Smooth muscle cell (in vitro differentiated cells): Measurements from ENCODE around the gene TANC1. TPM values are rescaled to one million over a fixed set of nuclear protein-coding genes. Genes with fewer than 3 reads are reported as not detected.

Experiments
- DNase-seq: peaks from one replicate; lab custom pipeline; 2025; ENCODE audit not compliant: unreplicated experiment; lab: John Stamatoyannopoulos, UW
- H2AFZ ChIP-seq: fragments of 200-600 bp; sonication (generic); 2 replicates; pipeline ENCODE4 v1.6.0; 2016; ENCODE audit warnings: antibody characterized with exemption, low read depth, mild to moderate bottlenecking
- H3F3A ChIP-seq: fragments of 200-600 bp; sonication (generic); 2 replicates; pipeline ENCODE4 v1.6.0; 2017; ENCODE audit warnings: antibody characterized with exemption, low read depth
- H3K27ac ChIP-seq: fragments of 200-600 bp; sonication (generic); 2 replicates; pipeline ENCODE4 v1.5.1; 2016; ENCODE audit warnings: low read depth, mild to moderate bottlenecking
- H3K27me3 ChIP-seq: fragments of 200-600 bp; sonication (generic); 2 replicates; pipeline ENCODE4 v1.6.1; 2016; ENCODE audit warnings: low read depth, mild to moderate bottlenecking
- H3K36me3 ChIP-seq: fragments of 200-600 bp; sonication (generic); 2 replicates; pipeline ENCODE4 v1.5.1; 2016; ENCODE audit warnings: low read depth
- H3K4me1 ChIP-seq: fragments of 200-600 bp; sonication (generic); 2 replicates; pipeline ENCODE4 v1.5.1; 2016; ENCODE audit warnings: low read depth
- H3K4me2 ChIP-seq: fragments of 200-600 bp; sonication (generic); 2 replicates; pipeline ENCODE4 v1.6.0; 2016; ENCODE audit warnings: mild to moderate bottlenecking
- H3K4me3 ChIP-seq: fragments of 200-600 bp; sonication (generic); 2 replicates; pipeline ENCODE4 v1.5.1; 2016; ENCODE audit warnings: mild to moderate bottlenecking
- H3K79me2 ChIP-seq: fragments of 200-600 bp; sonication (generic); 2 replicates; pipeline ENCODE4 v1.6.0; 2016; ENCODE audit warnings: low read depth, mild to moderate bottlenecking
- H3K9ac ChIP-seq: fragments of 200-600 bp; sonication (generic); 2 replicates; pipeline ENCODE4 v1.6.0; 2016; ENCODE audit warnings: low read depth
- H3K9me3 ChIP-seq: fragments of 200-600 bp; sonication (generic); replicated peaks from 2 replicates; pipeline ENCODE4 v1.5.1; 2016; ENCODE audit warnings: low read depth
- H4K20me1 ChIP-seq: fragments of 200-600 bp; sonication (generic); 2 replicates; pipeline ENCODE4 v1.6.0; 2016; ENCODE audit warnings: low read depth
- WGBS: methylation state at CpG from one replicate; pipeline ENCODE4 v1.1.7; 2016; ENCODE audit warnings: low lambda C conversion rate; 5-methylcytosine and 5-hydroxymethylcytosine counted together
- polyA plus RNA-seq: library from polyadenylated mRNA; unstranded; fragments of >200 nt; fragmentation: Nextera tagmentation; extraction: Ambion mirVana; gene quantifications from 2 replicates; pipeline ENCODE4 v1.2.1, GENCODE V29; 2016
- total RNA-seq: library from RNA; depleted of rRNA; stranded (reverse); fragments of >200 nt; gene quantifications from 2 replicates; pipeline ENCODE4 v1.2.3, GENCODE V29; 2014
- TF ChIP-seq, protein P1 (sequence below): fragments of 200-600 bp; sonication (generic); IDR thresholded peaks from 2 replicates; pipeline ENCODE4 v1.5.1; 2017; ENCODE audit warnings: borderline replicate concordance, mild to moderate bottlenecking, antibody characterized with exemption; ENCODE audit not compliant: insufficient read depth, poor library complexity, severe bottlenecking

The TANC1 gene
- total and polyA plus RNA-seq, 2 experiments from 2014 or later = 9.1 to 30.8 TPM

- TF ChIP-seq, protein P1, sequence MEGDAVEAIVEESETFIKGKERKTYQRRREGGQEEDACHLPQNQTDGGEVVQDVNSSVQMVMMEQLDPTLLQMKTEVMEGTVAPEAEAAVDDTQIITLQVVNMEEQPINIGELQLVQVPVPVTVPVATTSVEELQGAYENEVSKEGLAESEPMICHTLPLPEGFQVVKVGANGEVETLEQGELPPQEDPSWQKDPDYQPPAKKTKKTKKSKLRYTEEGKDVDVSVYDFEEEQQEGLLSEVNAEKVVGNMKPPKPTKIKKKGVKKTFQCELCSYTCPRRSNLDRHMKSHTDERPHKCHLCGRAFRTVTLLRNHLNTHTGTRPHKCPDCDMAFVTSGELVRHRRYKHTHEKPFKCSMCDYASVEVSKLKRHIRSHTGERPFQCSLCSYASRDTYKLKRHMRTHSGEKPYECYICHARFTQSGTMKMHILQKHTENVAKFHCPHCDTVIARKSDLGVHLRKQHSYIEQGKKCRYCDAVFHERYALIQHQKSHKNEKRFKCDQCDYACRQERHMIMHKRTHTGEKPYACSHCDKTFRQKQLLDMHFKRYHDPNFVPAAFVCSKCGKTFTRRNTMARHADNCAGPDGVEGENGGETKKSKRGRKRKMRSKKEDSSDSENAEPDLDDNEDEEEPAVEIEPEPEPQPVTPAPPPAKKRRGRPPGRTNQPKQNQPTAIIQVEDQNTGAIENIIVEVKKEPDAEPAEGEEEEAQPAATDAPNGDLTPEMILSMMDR = no peak
- peaks cover 51% of the 10 kb centered on the region for H3K4me1 ChIP-seq
These were observed 187.4 kb downstream of the TANC1 start for GRCh38 chr2:159155791-159156190.

DNA sequence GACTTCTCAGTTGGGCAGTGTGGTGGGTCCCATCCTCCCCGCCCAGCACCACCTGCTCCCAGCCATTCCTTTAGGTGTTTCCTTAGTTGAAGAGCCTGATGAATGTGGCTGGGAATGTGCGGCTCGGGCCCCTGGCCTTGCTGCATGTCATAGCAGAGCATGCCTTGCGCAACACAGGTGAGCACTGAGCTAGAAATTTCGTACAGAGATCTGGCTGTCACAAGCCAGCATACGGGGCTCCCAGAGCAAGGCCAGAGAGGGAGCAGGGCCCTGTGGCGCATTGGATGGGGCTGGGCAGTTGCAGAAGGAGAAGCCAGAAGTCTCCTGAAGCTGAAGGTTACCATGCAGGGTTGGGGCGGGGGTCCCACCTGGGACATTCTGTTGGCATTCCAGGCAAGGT lies 188.4 kb downstream of the TANC1 start:
- Histone ChIP-seq H3K27me3 (no peaks in the 10 kb centered on the region), H3K9ac (no peak overlapping the region), H2AFZ (no peak overlapping the region), H3K4me2 (peak overlapping the region; percentile 29), H3K4me1 (peaks cover 43% of the 10 kb centered on the region), H3F3A (peaks cover 22% of the 10 kb centered on the region), H3K9me3 (no peaks in the 10 kb centered on the region), H3K27ac (peak overlapping the region; percentile 70), H4K20me1 (no peaks in the 10 kb centered on the region), H3K36me3 (no peaks in the 10 kb centered on the region), H3K4me3 (no peak overlapping the region), H3K79me2 (no peaks in the 10 kb centered on the region)
- DNase-seq = no peak
- TF ChIP-seq, protein P1 = no peak
- WGBS = 94% methylated on average over 8 of the region's 8 CpGs

More at GRCh38 chr2:159155791-159156190, 187.4 kb downstream of the TANC1 start:
- Histone ChIP-seq H4K20me1 (no peaks in the 10 kb centered on the region), H3F3A (peaks cover 22% of the 10 kb centered on the region), H3K27ac (peak overlapping the region; percentile 43), H2AFZ (no peak overlapping the region), H3K9me3 (no peaks in the 10 kb centered on the region), H3K79me2 (no peaks in the 10 kb centered on the region), H3K4me3 (no peak overlapping the region), H3K9ac (no peak overlapping the region), H3K27me3 (no peaks in the 10 kb centered on the region), H3K4me2 (no peak overlapping the region), H3K36me3 (no peaks in the 10 kb centered on the region)
- no peak for DNase-seq
- 95% methylated on average over 1 of the region's 1 CpG for WGBS

GRCh38 chr2:159157361-159158209 lies 189.1 kb downstream of the TANC1 start:
- H3K4me1 ChIP-seq = peaks cover 36% of the 10 kb centered on the region
- no peak overlapping the region for H3K4me3 ChIP-seq
- H3F3A ChIP-seq = peaks cover 17% of the 10 kb centered on the region
- TF ChIP-seq, protein P1 = no peak
- WGBS = 58% methylated on average over 12 of the region's 12 CpGs
- H3K79me2 ChIP-seq = no peaks in the 10 kb centered on the region
- no peak overlapping the region for H3K9ac ChIP-seq
- no peaks in the 10 kb centered on the region for H3K36me3 ChIP-seq
- H3K27me3 ChIP-seq = no peaks in the 10 kb centered on the region
- no peak for DNase-seq
- H2AFZ ChIP-seq = no peak overlapping the region
- no peaks in the 10 kb centered on the region for H4K20me1 ChIP-seq
- peak overlapping the region; percentile 70 for H3K27ac ChIP-seq
- no peaks in the 10 kb centered on the region for H3K9me3 ChIP-seq
- H3K4me2 ChIP-seq = peak overlapping the region; percentile 29
